ENCODE data around the gene PODXL. TPM values are rescaled to one million over a fixed set of nuclear protein-coding genes. Genes with fewer than 3 reads are reported as not detected.

Gene PODXL
- total and polyA plus RNA-seq, 8 donors = 2.9 to 241 (median 13.8) TPM

GRCh38 chr7:131547589-131547988 lies 8.8 kb downstream of the PODXL start:
- 83 to 93% (median 91%) methylated on average over 8 of the region's 8 CpGs for WGBS, 5 donors
- DNase-seq = no peak

DNA sequence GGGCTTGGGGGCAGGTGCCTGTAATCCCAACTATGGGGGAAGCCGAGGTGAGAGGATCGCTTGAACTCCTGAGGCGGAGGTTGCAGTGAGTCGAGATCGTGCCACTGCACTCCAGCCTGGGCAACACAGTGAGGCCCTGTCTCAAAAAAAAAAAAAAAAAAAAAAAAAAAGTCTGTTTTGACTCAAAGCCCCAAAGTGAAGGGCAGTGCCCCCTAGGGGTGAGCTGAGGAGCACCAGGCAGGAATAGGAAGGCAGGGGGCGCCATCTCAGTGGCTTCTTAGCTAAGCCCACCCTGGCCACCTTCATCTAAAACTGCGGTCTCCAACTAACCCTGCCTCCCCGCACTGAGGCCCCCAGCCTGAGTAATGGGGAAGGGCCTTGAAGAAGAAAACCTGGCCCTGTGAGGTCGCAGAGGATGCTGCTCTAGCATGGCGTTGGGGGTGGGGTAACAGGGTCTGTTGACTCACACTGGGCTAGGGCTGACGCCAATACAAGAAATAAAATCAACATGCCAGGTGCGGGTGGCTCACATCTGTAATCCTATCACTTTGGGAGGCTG lies 9.8 kb downstream of the PODXL start:
- Histone ChIP-seq H3K27me3 (no peaks in the 10 kb centered on the region), H3K27ac (no peak overlapping the region), H3K4me3 (no peak overlapping the region), H3K4me1 (peaks cover 0 to 13% (median 4%) of the 10 kb centered on the region in 4 donors), H3K9me3 (no peaks in the 10 kb centered on the region), H3K36me3 (no peaks in the 10 kb centered on the region)
- DNase-seq = no peak
- WGBS, 5 donors = 79 to 82% (median 81%) methylated on average over 12 of the region's 12 CpGs
- TF ChIP-seq CTCF (IDR thresholded peaks at IDR 0.05) (peak in 2 of 7 experiments; percentile 19 to 29), EP300 (IDR thresholded peaks at IDR 0.05) (no peak)
- intact Hi-C loops (cut with DNase I; ENCODE audit: low total_unique reads) = no loop called here

More at GRCh38 chr7:131547589-131547988, 8.8 kb downstream of the PODXL start:
- peaks cover 0 to 13% (median 4%) of the 10 kb centered on the region in 4 donors for H3K4me1 ChIP-seq
- intact Hi-C loops (cut with DNase I; ENCODE audit: low total_unique reads) = no loop called here
- no peaks in the 10 kb centered on the region for H3K9me3 ChIP-seq
- H3K36me3 ChIP-seq = no peaks in the 10 kb centered on the region
- no peak for TF ChIP-seq EP300 (IDR thresholded peaks at IDR 0.05)
- no peak for TF ChIP-seq POLR2A (IDR thresholded peaks at IDR 0.05)
- no peak for TF ChIP-seq CTCF (IDR thresholded peaks at IDR 0.05)
- TF ChIP-seq POLR2AphosphoS5 (IDR thresholded peaks at IDR 0.05) = no peak
- no peak overlapping the region for H3K4me3 ChIP-seq
- H3K27ac ChIP-seq = no peak overlapping the region
- H3K27me3 ChIP-seq = no peaks in the 10 kb centered on the region

GRCh38 chr7:131546126-131546525 lies 10.3 kb downstream of the PODXL start:
- H3K9me3 ChIP-seq = no peaks in the 10 kb centered on the region
- H3K36me3 ChIP-seq = no peaks in the 10 kb centered on the region
- H3K4me1 ChIP-seq = peaks cover 0 to 15% (median 5%) of the 10 kb centered on the region in 4 donors
- peak overlapping the region in 2 of 5 donors; percentile 46 to 57 for H3K27ac ChIP-seq
- TF ChIP-seq POLR2AphosphoS5 (IDR thresholded peaks at IDR 0.05) = no peak
- H3K4me3 ChIP-seq = no peak overlapping the region
- intact Hi-C loops (cut with DNase I; ENCODE audit: low total_unique reads) = no loop called here
- WGBS, 5 donors = 69 to 79% (median 73%) methylated on average over 12 of the region's 12 CpGs
- H3K27me3 ChIP-seq = no peaks in the 10 kb centered on the region
- peak; percentile 48 to 53 for DNase-seq

DNA sequence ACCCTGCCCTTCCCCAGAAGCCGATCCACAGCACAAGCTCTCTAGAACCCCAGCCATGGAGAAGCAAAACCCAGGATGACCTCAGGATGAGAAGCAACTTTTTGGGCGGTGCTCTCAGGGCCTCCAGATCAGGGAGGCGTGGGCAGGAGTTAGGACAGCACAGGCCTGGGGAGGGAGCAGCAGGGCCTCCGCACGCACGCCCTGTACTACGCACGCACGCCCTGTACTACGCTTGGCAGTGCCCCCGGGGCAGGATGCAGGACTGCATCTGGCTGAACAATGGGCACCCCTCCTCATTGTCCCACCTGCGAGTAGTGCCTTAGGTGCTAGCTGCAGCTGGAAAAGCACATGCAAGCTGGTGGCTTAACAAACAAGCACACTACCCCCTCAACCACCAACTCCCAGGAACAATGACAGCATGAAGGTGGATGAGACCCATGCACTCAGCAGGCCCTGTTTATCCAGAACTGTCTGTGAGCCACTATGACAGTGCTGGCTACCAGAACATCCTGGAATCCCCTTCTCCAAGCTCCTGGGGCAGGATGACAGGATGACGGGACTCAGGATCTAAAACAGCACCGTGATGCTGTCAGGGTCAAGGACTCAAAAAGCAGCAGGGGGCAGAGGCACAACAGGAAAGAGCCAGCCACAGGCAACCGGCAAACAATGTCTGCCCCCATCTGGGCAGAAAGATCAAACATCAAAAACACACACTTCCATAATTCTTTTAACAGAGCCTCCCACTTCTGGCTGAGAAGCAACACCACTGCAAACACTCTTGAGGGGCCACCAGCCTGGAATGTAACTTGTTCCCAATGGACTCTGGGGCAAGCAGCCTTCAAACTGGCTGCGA lies 11.8 kb downstream of the PODXL start:
- Histone ChIP-seq H3K27me3 (no peaks in the 10 kb centered on the region), H3K36me3 (no peaks in the 10 kb centered on the region), H3K4me3 (no peak overlapping the region), H3K4me1 (peaks cover 4 to 30% (median 19%) of the 10 kb centered on the region in 4 donors), H3K9me3 (no peaks in the 10 kb centered on the region), H3K27ac (peak overlapping the region in 3 of 5 donors; percentile 18 to 57 (median 30))
- intact Hi-C loops (cut with DNase I; ENCODE audit: low total_unique reads) = no loop called here
- DNase-seq = peak in 1 of 2 donors; percentile 48
- 68 to 79% (median 76%) methylated on average over 5 to 16 of the region's 16 CpGs for WGBS, 5 donors
- TF ChIP-seq EP300 (IDR thresholded peaks at IDR 0.05) (no peak), CTCF (IDR thresholded peaks at IDR 0.05) (no peak), POLR2A (IDR thresholded peaks at IDR 0.05) (no peak), POLR2AphosphoS5 (IDR thresholded peaks at IDR 0.05) (no peak)
